ENCODE results near the gene EMID1.

Gene EMID1

GRCh38 chr22:29272624-29273023 is 66.9 kb downstream of the EMID1 start:
- no peak overlapping the region for H2AFZ ChIP-seq (ENCODE audit: low read length)
- H3K9me2 ChIP-seq (replicated peaks; ENCODE audit: low read depth, low read length) = no peaks in the 10 kb centered on the region
- H3K4me2 ChIP-seq (ENCODE audit: low read depth, low read length, poor library complexity, severe bottlenecking) = peak overlapping the region; percentile 100
- no peaks in the 10 kb centered on the region for H3K9me3 ChIP-seq (ENCODE audit: insufficient read depth, low read depth, low read length)
- peak overlapping the region; percentile 94 for H3K4me3 ChIP-seq (ENCODE audit: low read length, poor library complexity, severe bottlenecking)
- H4K20me1 ChIP-seq (ENCODE audit: insufficient read depth, low read length, poor library complexity, severe bottlenecking) = peaks cover 95% of the 10 kb centered on the region
- H3K9ac ChIP-seq (ENCODE audit: low read depth, low read length, poor library complexity, severe bottlenecking) = peak overlapping the region; percentile 99
- H3F3A ChIP-seq (ENCODE audit: low read depth) = no peaks in the 10 kb centered on the region
- peaks cover 83% of the 10 kb centered on the region for H3K4me1 ChIP-seq (ENCODE audit: insufficient read depth, low read length, poor library complexity, severe bottlenecking)
- H3K79me2 ChIP-seq (ENCODE audit: insufficient read depth, low read length) = peaks cover 99% of the 10 kb centered on the region
- peaks cover 6% of the 10 kb centered on the region for H3K27me3 ChIP-seq (ENCODE audit: insufficient read depth, low read length, poor library complexity, severe bottlenecking)
- TF ChIP-seq EZH2phosphoT487 (IDR thresholded peaks at IDR 0.05; ENCODE audit: borderline replicate concordance) = no peak
- TF ChIP-seq, protein P1, sequence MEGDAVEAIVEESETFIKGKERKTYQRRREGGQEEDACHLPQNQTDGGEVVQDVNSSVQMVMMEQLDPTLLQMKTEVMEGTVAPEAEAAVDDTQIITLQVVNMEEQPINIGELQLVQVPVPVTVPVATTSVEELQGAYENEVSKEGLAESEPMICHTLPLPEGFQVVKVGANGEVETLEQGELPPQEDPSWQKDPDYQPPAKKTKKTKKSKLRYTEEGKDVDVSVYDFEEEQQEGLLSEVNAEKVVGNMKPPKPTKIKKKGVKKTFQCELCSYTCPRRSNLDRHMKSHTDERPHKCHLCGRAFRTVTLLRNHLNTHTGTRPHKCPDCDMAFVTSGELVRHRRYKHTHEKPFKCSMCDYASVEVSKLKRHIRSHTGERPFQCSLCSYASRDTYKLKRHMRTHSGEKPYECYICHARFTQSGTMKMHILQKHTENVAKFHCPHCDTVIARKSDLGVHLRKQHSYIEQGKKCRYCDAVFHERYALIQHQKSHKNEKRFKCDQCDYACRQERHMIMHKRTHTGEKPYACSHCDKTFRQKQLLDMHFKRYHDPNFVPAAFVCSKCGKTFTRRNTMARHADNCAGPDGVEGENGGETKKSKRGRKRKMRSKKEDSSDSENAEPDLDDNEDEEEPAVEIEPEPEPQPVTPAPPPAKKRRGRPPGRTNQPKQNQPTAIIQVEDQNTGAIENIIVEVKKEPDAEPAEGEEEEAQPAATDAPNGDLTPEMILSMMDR (conservative IDR thresholded peaks at IDR 0.05; ENCODE audit: low read length) = no peak
- H3K36me3 ChIP-seq (ENCODE audit: insufficient read depth, low read length) = peaks cover 62% of the 10 kb centered on the region

- no peaks in the 10 kb centered on the region for H3K9me2 ChIP-seq (replicated peaks; ENCODE audit: low read depth, low read length)
- no peak for TF ChIP-seq EZH2phosphoT487 (IDR thresholded peaks at IDR 0.05; ENCODE audit: borderline replicate concordance)
- TF ChIP-seq, protein P1 (conservative IDR thresholded peaks at IDR 0.05; ENCODE audit: low read length) = no peak
- H3K4me1 ChIP-seq (ENCODE audit: insufficient read depth, low read length, poor library complexity, severe bottlenecking) = peaks cover 79% of the 10 kb centered on the region
- peak overlapping the region; percentile 100 for H3K4me2 ChIP-seq (ENCODE audit: low read depth, low read length, poor library complexity, severe bottlenecking)
- H3K79me2 ChIP-seq (ENCODE audit: insufficient read depth, low read length) = peaks cover 100% of the 10 kb centered on the region
- H3K9ac ChIP-seq (ENCODE audit: low read depth, low read length, poor library complexity, severe bottlenecking) = no peak overlapping the region
- H3K27me3 ChIP-seq (ENCODE audit: insufficient read depth, low read length, poor library complexity, severe bottlenecking) = no peaks in the 10 kb centered on the region
- H3K9me3 ChIP-seq (ENCODE audit: insufficient read depth, low read depth, low read length) = no peaks in the 10 kb centered on the region
- peaks cover 86% of the 10 kb centered on the region for H3K36me3 ChIP-seq (ENCODE audit: insufficient read depth, low read length)
- H2AFZ ChIP-seq (ENCODE audit: low read length) = no peak overlapping the region
- H4K20me1 ChIP-seq (ENCODE audit: insufficient read depth, low read length, poor library complexity, severe bottlenecking) = peaks cover 96% of the 10 kb centered on the region
- H3K4me3 ChIP-seq (ENCODE audit: low read length, poor library complexity, severe bottlenecking) = peak overlapping the region; percentile 94
- no peaks in the 10 kb centered on the region for H3F3A ChIP-seq (ENCODE audit: low read depth)
Measured at GRCh38 chr22:29275167-29275566, 69.5 kb downstream of the EMID1 start.

GRCh38 chr22:29275819-29276565 is 70.3 kb downstream of the EMID1 start:
- H3K36me3 ChIP-seq (ENCODE audit: insufficient read depth, low read length) = peaks cover 91% of the 10 kb centered on the region
- TF ChIP-seq, protein P1 (conservative IDR thresholded peaks at IDR 0.05; ENCODE audit: low read length) = no peak
- no peak for TF ChIP-seq EZH2phosphoT487 (IDR thresholded peaks at IDR 0.05; ENCODE audit: borderline replicate concordance)
- no peaks in the 10 kb centered on the region for H3K9me2 ChIP-seq (replicated peaks; ENCODE audit: low read depth, low read length)
- peaks cover 71% of the 10 kb centered on the region for H3K4me1 ChIP-seq (ENCODE audit: insufficient read depth, low read length, poor library complexity, severe bottlenecking)
- no peaks in the 10 kb centered on the region for H3K27me3 ChIP-seq (ENCODE audit: insufficient read depth, low read length, poor library complexity, severe bottlenecking)
- no peaks in the 10 kb centered on the region for H3K9me3 ChIP-seq (ENCODE audit: insufficient read depth, low read depth, low read length)
- no peak overlapping the region for H2AFZ ChIP-seq (ENCODE audit: low read length)
- H3K79me2 ChIP-seq (ENCODE audit: insufficient read depth, low read length) = peaks cover 99% of the 10 kb centered on the region
- H4K20me1 ChIP-seq (ENCODE audit: insufficient read depth, low read length, poor library complexity, severe bottlenecking) = peaks cover 94% of the 10 kb centered on the region
- H3K4me3 ChIP-seq (ENCODE audit: low read length, poor library complexity, severe bottlenecking) = peak overlapping the region; percentile 94
- peak overlapping the region; percentile 100 for H3K4me2 ChIP-seq (ENCODE audit: low read depth, low read length, poor library complexity, severe bottlenecking)
- H3K9ac ChIP-seq (ENCODE audit: low read depth, low read length, poor library complexity, severe bottlenecking) = peak overlapping the region; percentile 10
- no peaks in the 10 kb centered on the region for H3F3A ChIP-seq (ENCODE audit: low read depth)

Data from Loucy (cell line).